OCI-LY7 (cell line): ENCODE measurements around the gene KLHL24. TPM values are rescaled to one million over a fixed set of nuclear protein-coding genes. Genes with fewer than 3 reads are reported as not detected.

ENCODE experiments used
- BruUV-seq: library from RNA; stranded (reverse); fragments of 400-500 nt; replicated peaks from 2 replicates; lab custom pipeline; 2021; lab: Mats Ljungman, UMichigan
- CTCF ChIA-PET: fragments of 300-600 bp; sonication (Branson Sonifier 250); formaldehyde crosslinking; loops from one replicate; lab custom pipeline; 2022; ENCODE audit warnings: antibody characterized with exemption; ENCODE audit not compliant: unreplicated experiment; lab: Charles Lee
- POLR2A ChIA-PET: fragments of 300-600 bp; sonication (Branson Sonifier 250); formaldehyde crosslinking; loops from one replicate; lab custom pipeline; 2022; ENCODE audit warnings: antibody characterized with exemption; lab: Charles Lee
- DNase-seq: peaks from one replicate; pipeline ENCODE4 v3.0.0-alpha.2; 2015; ENCODE audit warnings: low spot score
- H2AFZ ChIP-seq: fragments of 200-600 bp; sonication (generic), shearing (Covaris generic); 2 replicates; pipeline ENCODE4 v1.6.1; 2014; ENCODE audit warnings: mild to moderate bottlenecking, antibody characterized with exemption, low read length, moderate library complexity
- H3K27ac ChIP-seq: fragments of 200-600 bp; sonication (generic); 2 replicates; pipeline ENCODE4 v1.5.1; 2014; ENCODE audit warnings: mixed run types, low read depth, mild to moderate bottlenecking, moderate library complexity, low read length, inconsistent platforms; ENCODE audit not compliant: poor library complexity, severe bottlenecking
- H3K36me3 ChIP-seq: fragments of 200-600 bp; sonication (generic); 2 replicates; pipeline ENCODE4 v1.6.1; 2014; ENCODE audit warnings: mild to moderate bottlenecking, antibody characterized with exemption, low read length, moderate library complexity, mixed read lengths; ENCODE audit not compliant: insufficient read depth
- H3K4me1 ChIP-seq: fragments of 200-600 bp; sonication (generic); 2 replicates; pipeline ENCODE4 v1.5.1; 2014; ENCODE audit warnings: mild to moderate bottlenecking, low read length; ENCODE audit not compliant: insufficient read depth, poor library complexity, severe bottlenecking
- H3K4me2 ChIP-seq: fragments of 200-600 bp; sonication (generic); 2 replicates; pipeline ENCODE4 v1.6.1; 2014; ENCODE audit warnings: mild to moderate bottlenecking, low read length
- H3K4me3 ChIP-seq: fragments of 200-600 bp; sonication (generic); 2 replicates; pipeline ENCODE4 v1.5.1; 2014; ENCODE audit warnings: mild to moderate bottlenecking, low read depth, low read length; ENCODE audit not compliant: poor library complexity, severe bottlenecking
- H3K79me2 ChIP-seq: fragments of 200-600 bp; sonication (generic); 2 replicates; pipeline ENCODE4 v1.6.1; 2016; ENCODE audit warnings: low read depth, mild to moderate bottlenecking, low read length, moderate library complexity, mixed read lengths; ENCODE audit not compliant: insufficient read depth
- H3K9me2 ChIP-seq: fragments of 200-600 bp; sonication (generic); 2 replicates; pipeline ENCODE4 v1.6.1; 2016; ENCODE audit warnings: mild to moderate bottlenecking, low read length, mixed read lengths; ENCODE audit not compliant: insufficient read depth
- H3K9me3 ChIP-seq: fragments of 200-600 bp; sonication (generic); 2 replicates; pipeline ENCODE4 v1.6.1; 2014; ENCODE audit warnings: mild to moderate bottlenecking, mixed run types, low read length, mixed read lengths
- H4K20me1 ChIP-seq: fragments of 200-600 bp; sonication (generic); 2 replicates; pipeline ENCODE4 v1.6.1; 2014; ENCODE audit warnings: mild to moderate bottlenecking, antibody characterized with exemption, low read length, moderate library complexity, mixed read lengths; ENCODE audit not compliant: insufficient read depth
- EZH2phosphoT487 ChIP-seq: fragments of 200-600 bp; sonication (generic); IDR thresholded peaks from 2 replicates; pipeline ENCODE4 v1.6.1; 2018; ENCODE audit warnings: low read depth, borderline replicate concordance, mild to moderate bottlenecking, mixed run types, antibody characterized with exemption, low read length, moderate library complexity, mixed read lengths
- intact Hi-C: fragments of 100-400 bp; cut with micrococcal nuclease; formaldehyde crosslinking; loops from one replicate; pipeline ENCODE4 v1.10.0; 2022; ENCODE audit not compliant: unreplicated experiment
- total RNA-seq, 2 experiments: library from RNA; depleted of rRNA in 1 of 2; stranded (reverse); fragments of >200 nt in 1 of 2; shearing (Covaris generic) in 1 of 2; gene quantifications; 2 replicates each; pipeline ENCODE4 v1.2.3, GENCODE V29; 2014 to 2022
- TF ChIP-seq, protein P1 (sequence below): fragments of 200-600 bp; sonication (generic); conservative IDR thresholded peaks from 2 replicates; pipeline ENCODE4 v1.5.1; 2014; ENCODE audit warnings: mild to moderate bottlenecking, antibody characterized with exemption, low read length, moderate library complexity, mixed read lengths

KLHL24 gene
- total RNA-seq, 2 experiments from 2014 or later = 34.0 to 37.8 TPM

DNA sequence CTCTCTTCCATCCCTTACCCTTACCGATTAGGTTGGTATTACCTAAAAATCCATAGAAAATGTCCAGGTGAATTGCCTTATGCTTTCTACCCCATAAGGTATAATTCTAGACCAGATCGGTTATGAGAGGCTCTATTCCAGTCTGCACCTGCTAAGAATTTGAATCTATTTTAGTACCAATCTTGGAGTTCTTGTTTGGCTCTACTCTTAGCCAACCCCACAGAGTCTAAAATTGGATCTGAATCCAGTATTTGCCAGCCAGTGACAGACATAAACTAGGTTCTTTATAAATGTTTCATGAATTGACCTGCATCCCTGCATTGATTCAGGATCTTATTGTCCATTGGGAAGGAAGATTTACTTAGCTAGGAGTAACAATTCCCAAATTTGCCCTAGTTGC is 6.5 kb downstream of the KLHL24 start:
- POLR2A ChIA-PET = interaction anchor here (0.6 to 0.9 kb wide), 4 partner anchors 34 to 93 kb away, joined by 3 to 4 read pairs (median 3); no protein-coding TSS in a partner anchor
- H3K4me2 ChIP-seq = no peak overlapping the region
- intact Hi-C loops = no loop called here
- TF ChIP-seq, protein P1, sequence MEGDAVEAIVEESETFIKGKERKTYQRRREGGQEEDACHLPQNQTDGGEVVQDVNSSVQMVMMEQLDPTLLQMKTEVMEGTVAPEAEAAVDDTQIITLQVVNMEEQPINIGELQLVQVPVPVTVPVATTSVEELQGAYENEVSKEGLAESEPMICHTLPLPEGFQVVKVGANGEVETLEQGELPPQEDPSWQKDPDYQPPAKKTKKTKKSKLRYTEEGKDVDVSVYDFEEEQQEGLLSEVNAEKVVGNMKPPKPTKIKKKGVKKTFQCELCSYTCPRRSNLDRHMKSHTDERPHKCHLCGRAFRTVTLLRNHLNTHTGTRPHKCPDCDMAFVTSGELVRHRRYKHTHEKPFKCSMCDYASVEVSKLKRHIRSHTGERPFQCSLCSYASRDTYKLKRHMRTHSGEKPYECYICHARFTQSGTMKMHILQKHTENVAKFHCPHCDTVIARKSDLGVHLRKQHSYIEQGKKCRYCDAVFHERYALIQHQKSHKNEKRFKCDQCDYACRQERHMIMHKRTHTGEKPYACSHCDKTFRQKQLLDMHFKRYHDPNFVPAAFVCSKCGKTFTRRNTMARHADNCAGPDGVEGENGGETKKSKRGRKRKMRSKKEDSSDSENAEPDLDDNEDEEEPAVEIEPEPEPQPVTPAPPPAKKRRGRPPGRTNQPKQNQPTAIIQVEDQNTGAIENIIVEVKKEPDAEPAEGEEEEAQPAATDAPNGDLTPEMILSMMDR = no peak
- TF ChIP-seq EZH2phosphoT487 = no peak
- H3K36me3 ChIP-seq = peaks cover 30% of the 10 kb centered on the region
- no TSS peak for BruUV-seq
- no peak overlapping the region for H3K4me3 ChIP-seq
- H3K79me2 ChIP-seq = peaks cover 53% of the 10 kb centered on the region
- no peak overlapping the region for H3K27ac ChIP-seq
- no peaks in the 10 kb centered on the region for H3K9me3 ChIP-seq
- H2AFZ ChIP-seq = no peak overlapping the region
- H3K9me2 ChIP-seq = no peaks in the 10 kb centered on the region
- H3K4me1 ChIP-seq = peaks cover 17% of the 10 kb centered on the region
- CTCF ChIA-PET = no interaction called here
- no peaks in the 10 kb centered on the region for H4K20me1 ChIP-seq
- no peak for DNase-seq

DNA sequence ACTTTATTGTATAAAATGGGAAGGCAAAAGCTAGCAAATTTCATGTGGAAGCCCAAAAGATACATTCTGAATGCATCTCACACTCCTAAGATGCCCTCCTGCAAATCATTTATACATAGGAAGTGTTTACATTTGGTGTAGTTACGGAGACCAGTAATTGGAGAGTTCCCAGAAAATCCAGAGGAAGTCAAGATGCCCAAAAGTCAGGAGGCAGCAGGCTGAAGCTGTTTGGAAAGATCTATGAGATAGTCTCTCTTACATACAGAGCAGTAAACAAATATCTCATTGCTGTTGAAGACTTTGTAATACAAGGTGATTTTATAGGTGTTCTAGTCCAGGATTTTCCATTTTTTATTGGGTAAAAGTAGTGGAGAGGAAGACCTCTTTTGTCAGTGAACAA is 8.8 kb downstream of the KLHL24 start:
- CTCF ChIA-PET = interaction anchor here (0.5 kb wide), 1 partner anchor 217 kb away, joined by 14 read pairs; no protein-coding TSS in a partner anchor
- no TSS peak for BruUV-seq
- peaks cover 30% of the 10 kb centered on the region for H3K79me2 ChIP-seq

DNA sequence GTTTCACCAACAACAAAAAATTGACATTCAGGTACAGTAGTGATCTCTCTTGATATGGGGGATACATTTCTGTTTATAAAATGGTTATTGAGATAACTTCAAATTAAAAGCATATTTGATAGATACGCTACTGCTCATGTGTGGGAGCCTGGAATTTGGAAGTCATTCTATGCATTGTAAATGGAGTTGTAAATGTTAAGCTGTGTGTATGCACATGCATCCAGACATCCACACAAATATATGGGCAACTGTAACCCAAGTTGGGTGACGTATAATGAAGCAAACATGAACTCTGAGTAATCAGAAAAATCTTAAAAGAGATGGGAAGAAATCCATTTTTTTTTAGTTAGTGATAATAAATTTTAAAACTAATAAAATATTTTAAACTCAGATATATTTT is 9.8 kb downstream of the KLHL24 start:
- H3K4me3 ChIP-seq = no peak overlapping the region
- H3K9me3 ChIP-seq = no peaks in the 10 kb centered on the region
- CTCF ChIA-PET = no interaction called here
- H2AFZ ChIP-seq = no peak overlapping the region
- peaks cover 52% of the 10 kb centered on the region for H3K36me3 ChIP-seq
- H4K20me1 ChIP-seq = no peaks in the 10 kb centered on the region
- H3K9me2 ChIP-seq = no peaks in the 10 kb centered on the region
- POLR2A ChIA-PET = interaction anchor here (0.8 to 1.7 kb wide), 10 partner anchors 9 to 65 kb away, joined by 3 to 9 read pairs (median 4); partner anchors contain the start of genes KLHL24 and YEATS2
- no peak for DNase-seq
- TF ChIP-seq EZH2phosphoT487 = no peak
- TF ChIP-seq, protein P1 = no peak
- no peaks in the 10 kb centered on the region for H3K4me1 ChIP-seq
- H3K4me2 ChIP-seq = no peak overlapping the region
- intact Hi-C loops = no loop called here
- no TSS peak for BruUV-seq
- H3K27ac ChIP-seq = no peak overlapping the region
- H3K79me2 ChIP-seq = peaks cover 22% of the 10 kb centered on the region

More for the DNA sequence above, 8.8 kb downstream of the KLHL24 start:
- no peaks in the 10 kb centered on the region for H3K9me2 ChIP-seq
- no peaks in the 10 kb centered on the region for H4K20me1 ChIP-seq
- H3K4me2 ChIP-seq = no peak overlapping the region
- POLR2A ChIA-PET = interaction anchor here (0.7 to 1.6 kb wide), 8 partner anchors 11 to 56 kb away, joined by 3 to 5 read pairs (median 4); partner anchors contain the start of gene YEATS2
- no peak for TF ChIP-seq EZH2phosphoT487
- TF ChIP-seq, protein P1 = no peak
- intact Hi-C loops = no loop called here
- no peak overlapping the region for H3K27ac ChIP-seq
- no peaks in the 10 kb centered on the region for H3K4me1 ChIP-seq
- peaks cover 41% of the 10 kb centered on the region for H3K36me3 ChIP-seq
- H2AFZ ChIP-seq = no peak overlapping the region
- DNase-seq = no peak
- no peak overlapping the region for H3K4me3 ChIP-seq
- no peaks in the 10 kb centered on the region for H3K9me3 ChIP-seq
